Activated CD8-positive, alpha-beta memory T cell treated with anti-CD3 and anti-CD28 coated beads, Interleukin-2, amount 50 U/mL, for 24 hours (primary cell): Measurements from ENCODE around the gene SENP5.
A peak's percentile ranks its signal among the peaks of the same experiment; 100 is the strongest.

Source experiments
- DNase-seq: peaks from one replicate; pipeline ENCODE4 v3.0.0-alpha.2; 2020; ENCODE audit errors: extremely low read depth

The SENP5 gene

DNA sequence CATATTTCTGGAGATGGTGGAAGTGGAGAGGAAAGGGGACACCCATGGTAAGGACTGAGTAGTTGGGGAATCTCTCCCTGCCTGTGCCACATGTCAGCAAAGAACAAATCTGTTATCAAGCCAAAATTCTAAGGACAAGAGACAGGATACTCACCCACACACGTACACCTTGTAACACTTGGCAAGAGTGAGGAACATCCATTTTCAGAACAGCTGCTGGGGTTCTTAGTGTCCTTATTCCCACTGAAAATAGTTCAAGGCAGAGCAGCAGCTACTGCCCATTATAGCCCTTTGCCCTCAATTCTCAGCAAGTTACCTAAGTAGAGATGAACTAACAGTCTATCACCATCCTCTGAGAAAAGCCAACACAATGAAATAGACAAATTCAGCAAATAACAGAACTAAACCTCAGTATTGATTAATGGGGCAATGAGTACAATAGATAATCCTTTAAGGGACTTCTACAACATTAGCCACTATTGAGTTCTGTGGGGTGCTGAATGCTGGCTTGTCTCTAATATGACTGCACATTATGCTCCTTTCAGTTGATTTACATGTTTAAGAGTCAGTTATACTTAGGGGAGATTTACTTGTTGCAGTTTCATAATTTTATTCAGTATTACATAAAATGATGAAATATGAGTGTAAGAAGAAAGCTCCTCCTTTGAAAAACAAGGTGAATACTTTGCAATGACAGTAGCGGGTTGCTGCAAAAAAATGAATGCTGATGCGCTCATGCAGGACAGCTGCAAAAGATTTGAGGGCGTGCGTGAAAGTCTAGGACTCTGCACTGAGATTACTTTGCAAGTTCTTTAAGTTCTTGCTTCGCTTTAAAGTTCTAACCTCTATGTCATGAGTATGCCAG is 22.4 kb downstream of the SENP5 start:
- no peak for DNase-seq

DNA sequence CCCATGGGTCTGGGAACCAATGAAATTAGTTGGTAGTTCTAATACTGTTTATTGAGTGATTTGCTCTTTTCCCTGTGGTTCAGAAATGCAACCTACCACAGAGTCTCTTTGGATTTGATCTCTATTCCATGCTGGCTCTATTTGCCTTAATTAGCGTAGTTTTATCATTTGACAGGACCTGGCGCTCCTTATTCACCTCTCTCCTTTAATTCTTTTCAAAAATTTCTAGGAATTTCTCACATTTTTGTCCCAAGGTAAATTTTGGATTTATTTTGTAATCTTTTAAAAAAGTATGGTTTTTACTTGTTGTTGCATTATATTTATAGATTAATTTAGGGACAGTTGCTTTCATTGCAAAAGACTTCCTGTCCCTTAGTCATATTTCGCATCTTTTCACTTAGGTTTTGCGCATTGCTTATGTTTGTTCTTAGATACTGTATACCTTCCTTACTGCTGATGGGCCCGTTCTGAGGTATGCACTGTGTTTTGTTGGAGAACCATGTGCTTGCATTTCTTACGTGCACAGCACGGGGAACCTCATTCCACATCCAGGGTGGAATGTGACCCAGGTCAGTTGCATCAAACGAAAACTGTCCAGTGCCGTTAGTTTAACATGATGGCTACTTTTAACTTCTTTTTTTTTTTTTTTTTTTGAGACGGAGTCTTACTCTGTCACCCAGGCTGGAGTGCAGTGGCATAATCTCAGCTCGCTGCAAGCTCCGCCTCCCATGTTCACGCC is 27.0 kb downstream of the SENP5 start:
- DNase-seq, result no peak

DNA sequence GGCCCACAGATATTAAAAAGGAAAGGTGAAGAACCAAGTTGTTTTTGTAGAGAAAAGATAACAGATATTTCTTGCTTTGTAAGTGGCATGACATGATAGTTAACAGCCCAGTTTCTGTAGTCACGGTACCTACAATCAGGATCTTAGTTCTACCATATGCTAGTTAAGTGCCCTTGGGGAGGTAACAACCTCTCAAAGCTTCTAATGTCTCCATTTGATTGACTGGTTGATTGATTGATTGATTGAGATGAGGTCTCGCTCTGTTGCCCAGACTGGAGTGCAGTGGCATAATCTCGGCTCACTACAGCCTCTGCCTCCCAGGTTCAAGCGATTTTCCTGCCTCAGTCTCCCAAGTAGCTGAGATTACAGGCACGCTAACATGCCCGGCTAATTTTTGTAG is 28.5 kb downstream of the SENP5 start:
- no peak for DNase-seq

DNA sequence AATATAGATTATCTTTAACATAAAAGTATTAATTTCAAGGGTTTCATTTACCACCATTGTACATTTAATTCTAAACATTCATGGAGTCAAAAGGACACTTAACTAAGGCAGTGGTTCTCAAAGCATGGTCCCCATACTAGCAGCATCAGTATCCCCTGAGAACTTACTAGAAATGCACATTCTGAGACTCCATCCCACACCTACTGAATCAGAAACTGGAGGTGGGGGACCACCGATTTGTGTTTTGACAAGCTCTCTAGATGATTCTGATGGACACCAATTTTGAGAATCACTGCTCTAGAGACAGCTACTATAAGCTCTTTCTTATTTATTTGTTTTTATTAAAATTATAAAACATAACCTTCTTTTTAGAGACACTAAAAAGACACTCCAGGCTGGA is 34.0 kb downstream of the SENP5 start:
- DNase-seq, result no peak

DNA sequence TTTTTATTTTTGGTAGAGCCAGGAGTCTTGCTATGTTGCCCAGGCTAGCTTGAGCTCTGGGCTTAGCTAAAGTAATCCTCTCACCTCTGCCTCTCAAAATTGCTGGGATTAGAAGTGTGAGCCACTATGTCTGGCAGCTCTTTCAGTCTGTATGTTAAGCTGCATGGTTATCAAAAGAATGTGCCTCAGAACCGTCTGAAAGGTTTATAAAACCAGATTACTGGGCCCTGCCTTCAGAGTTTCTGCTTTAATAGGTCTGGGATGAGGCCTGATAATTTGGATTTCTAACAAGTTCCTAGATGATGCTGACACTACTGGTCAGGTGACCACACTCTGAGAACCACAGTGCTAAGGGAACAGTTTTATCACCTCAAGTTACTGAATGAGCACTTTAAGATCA is 34.6 kb downstream of the SENP5 start:
- no peak for DNase-seq

DNA sequence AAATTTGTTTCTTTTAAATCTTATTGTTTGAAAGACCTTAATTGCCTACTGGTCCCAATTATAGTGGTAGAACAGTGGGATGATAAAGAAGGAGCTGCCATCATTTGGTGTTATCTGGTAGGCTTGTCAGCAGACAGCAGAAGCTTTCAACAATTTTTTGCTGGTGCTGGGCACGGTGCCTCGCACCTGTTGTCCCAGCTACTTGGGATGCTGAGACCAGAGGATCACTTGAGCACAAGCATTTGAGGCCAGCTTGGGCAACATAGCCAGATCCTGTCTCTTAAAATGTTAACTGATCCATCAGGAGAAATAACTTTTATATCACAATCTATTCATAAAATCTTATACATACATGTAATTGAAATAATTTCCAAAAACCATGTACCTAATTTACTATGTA is 36.0 kb downstream of the SENP5 start:
- no peak for DNase-seq

DNA sequence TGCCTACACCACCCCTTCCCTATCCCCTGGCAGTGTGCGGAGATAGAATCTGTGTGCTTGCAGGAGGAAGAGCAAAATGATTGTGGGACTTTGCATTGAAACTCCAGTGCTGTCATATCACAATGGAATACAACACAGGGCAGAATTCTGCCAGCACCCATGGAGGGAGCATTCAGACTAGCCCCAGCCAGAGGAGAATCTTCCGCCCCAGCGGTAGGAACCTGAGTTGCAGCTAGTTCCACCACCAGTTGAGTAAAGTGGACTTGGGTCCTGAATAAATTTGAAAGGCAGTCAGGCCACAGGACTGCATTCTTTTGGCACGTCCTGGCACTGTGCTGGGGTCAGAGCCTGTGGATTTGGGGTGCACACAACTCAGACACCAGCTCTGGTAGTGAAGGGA is 47.1 kb downstream of the SENP5 start:
- no peak for DNase-seq

DNA sequence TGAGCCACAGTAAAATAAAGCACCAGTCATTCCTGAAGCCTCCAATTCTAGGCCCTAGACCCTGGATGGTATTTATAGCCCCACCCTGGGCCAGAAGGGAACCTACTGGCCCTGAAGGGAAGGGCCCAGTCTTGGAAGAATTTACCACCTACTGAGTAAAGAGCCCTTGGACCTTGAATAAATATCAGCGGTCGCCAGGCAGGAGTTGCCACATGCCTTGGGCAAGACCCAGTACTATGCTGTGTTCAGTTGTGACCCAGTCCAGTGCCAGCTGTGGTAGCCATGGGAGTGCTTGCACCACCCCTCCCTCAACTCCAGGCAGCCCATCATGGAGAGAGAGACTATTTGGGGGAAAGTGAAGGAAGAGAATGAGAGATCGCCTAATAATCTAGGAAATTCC is 47.7 kb downstream of the SENP5 start:
- no peak for DNase-seq

DNA sequence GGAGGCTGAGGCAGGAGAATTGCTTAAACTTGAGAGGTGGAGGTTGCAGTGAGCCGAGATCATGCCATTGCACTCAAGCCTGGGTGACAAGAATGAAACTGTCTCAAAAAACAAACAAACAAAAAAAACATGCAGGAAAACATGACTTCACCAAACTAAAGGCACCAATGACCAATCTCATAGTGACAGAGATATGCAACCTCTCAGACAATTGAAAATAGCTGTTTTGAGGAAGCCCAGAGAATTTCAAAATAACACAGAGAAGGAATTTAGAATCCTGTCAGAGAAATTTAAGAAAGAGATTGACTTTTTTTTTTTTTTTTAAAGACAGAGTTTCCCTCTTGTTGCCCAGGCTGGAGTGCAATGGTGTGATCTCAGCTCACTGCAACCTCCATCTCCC is 48.5 kb downstream of the SENP5 start:
- DNase-seq, result no peak

DNA sequence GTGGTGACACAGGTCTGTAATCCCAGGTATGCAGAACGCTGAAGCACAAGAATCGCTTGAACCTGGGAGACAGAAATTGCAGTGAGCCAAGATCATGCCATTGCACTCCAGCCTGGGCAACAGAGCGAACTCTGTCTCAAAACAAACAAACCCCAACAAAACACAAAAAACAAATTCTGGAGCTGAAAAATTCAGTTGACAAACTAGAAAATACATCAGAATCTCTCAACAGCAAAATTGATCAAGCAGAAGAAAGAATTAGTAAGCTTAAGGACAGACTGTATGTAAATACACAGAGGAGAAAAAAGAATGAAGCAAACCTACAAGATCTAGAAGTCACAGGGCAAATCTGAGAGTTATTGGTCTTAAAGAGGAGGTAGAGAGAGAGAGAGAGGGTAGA is 49.3 kb downstream of the SENP5 start:
- DNase-seq, result no peak

DNA sequence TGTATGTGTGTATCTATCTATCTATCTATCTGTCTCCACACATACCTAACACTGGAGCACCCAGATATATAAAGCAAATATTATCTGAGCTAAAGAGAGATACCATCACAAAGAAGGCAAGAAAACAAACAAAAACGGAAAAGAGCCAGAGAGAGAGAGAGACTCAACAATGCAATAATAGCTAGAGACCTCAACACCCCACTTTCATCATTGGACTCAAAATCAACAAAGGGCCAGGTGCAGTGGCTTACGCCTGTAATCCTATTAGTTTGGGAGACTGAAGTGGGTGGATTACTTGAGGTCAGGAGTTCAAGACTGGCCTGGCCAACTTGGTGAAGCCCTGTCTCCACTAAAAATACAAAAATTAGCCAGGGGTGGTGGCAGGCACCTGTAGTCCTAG is 51.2 kb downstream of the SENP5 start:
- no peak for DNase-seq

DNA sequence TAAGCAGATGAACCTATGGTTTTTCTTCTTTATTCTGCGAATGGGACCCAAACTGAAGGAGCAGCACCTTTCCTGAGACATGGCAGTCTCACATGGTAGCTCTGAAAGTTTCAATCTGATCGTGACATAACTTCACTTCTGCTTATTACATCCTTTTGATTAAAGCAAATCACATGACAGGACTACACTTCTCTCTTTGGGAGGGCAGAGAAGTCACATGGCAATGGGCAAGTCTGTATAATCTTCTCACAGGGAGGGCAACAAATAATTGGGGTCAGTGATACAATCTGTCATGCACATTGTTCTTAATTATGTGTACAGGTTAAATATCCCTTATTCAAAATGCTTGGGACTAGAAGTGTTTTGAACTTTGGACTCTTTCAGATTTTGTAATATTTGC is 53.0 kb downstream of the SENP5 start:
- no peak for DNase-seq

DNA sequence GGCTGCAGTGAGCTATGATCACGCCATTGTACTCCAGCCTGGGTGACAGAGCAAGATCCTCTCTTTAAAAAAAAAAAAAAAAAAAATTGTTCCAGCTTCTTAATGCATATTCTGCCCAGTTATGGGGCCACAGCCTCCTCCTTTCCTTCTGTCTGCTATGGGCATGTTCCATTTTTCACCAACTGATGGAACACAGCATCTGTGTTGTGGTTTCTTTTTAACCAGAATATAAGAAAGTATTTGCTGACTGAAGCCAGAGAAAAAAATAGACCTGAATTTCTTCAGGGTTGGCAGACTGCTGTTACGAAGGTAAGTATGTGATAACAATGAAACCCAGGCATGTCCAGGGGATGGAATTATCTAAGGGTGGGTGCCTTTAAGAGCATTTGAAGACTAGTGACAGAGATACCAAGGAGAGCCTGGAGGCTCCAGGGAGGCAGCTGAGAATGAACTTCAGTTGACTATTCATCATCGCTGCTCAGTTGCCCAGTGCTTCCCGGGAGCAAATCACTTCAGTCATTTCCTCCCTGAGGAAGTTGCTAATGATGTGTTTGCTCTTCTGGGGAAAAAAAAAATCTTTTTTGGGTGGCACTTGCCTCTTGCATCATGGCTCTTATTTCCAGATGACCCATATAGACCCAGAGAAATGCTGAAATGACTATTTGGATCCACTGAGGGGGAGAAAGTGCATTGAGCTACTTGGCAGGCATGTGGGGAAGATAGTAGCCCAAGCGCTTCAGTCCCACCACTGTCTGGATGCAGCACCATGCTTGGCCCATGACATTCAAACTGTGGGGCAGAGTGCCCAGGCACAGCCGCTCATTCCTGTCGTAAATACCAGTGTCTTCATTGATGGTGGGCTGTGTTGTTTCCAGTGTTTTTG is 60.1 kb downstream of the SENP5 start:
- DNase-seq, result no peak

DNA sequence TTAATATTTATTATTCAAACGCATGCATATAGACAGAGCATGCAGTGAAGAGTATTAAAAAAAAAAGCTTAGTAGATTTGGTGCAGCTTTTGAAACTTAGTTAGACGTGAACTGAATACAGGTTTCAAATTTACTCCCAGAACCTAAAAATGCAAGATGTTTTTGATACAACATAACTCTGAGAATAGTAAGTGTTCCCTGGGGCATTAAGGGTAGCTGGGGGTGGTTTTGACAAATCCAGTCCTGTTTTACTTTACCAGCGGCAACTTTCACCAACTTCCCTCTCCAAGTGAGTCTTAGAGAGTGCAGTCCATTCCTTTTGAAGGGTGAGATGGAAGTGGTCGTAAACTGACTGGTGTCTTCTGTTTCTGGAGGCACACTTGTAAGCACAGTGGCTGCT is 63.4 kb downstream of the SENP5 start:
- DNase-seq, result no peak

DNA sequence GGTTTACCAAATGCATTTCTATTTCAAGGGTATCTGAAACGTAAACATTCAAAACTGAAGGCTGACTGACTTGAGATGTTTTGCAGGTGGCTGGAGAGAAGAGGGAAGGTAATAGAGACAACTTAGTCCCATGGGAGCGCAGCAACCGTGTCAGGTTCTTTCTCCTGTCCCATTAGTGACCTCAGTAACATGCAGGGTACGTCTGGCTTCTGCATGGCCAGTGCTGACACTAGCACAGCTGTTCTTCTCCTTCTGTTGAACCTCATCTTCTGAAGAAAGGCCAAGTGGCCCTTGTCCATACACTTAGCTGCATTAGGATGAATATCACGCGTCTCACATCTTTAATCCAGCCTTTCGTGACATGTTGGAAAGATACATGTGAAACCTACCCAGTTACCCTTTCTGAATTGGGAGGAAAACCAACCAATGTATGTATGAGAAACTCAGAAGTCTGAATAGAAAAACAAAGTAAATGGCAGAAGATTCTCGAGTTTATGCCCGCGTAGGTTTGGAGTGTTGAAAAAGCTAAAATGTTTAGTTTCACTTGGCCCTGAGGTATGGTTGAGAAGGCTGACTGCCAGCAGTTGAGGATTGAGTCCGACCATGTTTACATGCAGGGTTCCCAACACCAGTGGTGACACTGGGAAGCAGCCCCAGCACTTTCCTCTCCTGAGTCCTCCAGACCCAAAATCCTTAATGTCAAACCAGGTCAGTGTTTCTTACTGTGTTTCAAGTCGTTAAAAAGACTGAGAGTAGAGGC is 64.3 kb downstream of the SENP5 start:
- no peak for DNase-seq

DNA sequence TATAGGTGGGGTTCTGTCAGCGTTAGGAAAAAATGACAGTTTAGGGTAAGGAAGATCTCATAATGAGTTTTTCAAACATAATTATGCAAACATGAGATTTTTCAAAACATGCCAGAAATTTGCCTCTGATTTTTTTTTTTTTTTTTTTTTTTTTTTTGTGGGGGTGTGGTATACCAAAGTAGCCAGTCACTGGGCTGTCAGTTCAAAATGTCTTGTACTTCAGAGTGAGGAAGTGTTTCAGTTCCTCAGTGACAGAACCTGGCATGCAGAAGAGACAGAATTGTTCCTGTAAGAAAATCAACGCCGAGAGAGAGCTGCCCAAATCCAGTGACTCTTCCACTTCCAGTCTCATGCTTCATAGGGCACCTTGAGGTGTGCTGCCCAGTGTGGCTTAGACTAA is 64.9 kb downstream of the SENP5 start:
- DNase-seq, result no peak

DNA sequence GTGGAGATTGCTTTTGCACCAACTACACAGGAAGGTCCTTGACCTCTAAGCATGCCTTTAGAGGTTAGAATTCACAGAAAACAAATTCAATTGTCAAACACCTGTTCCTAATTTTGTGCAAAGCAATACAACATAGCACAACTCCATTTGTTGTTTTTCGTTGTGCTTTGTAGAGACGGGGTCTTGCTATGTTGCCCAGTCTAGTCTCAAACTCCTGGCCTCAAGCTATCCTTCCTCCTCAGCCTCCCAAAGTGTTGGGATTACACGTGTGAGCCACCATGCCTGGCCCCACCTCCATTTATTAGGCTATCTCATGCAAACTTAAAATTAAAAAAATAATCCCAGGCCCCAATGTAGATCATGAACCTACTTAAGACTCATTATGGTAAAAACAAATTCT is 68.6 kb downstream of the SENP5 start:
- no peak for DNase-seq

DNA sequence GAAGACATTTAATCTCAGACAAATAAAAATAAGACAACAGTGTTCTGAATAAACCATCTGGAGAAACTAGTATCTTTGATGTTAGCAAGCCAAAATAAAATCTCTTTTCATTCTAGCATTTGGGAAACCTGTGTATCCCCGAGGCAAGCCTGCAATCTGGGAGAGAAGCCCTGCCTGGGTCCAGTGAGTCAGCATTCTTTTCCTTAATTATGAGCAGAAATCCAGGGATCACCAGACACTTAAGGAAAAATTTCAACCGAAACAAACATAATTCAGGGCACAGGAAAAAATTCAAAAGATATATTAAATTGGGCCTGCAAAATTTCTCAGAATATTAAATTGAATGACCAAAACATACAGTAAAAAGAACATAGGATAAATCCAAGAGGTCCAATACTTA is 70.4 kb downstream of the SENP5 start:
- DNase-seq, result no peak

DNA sequence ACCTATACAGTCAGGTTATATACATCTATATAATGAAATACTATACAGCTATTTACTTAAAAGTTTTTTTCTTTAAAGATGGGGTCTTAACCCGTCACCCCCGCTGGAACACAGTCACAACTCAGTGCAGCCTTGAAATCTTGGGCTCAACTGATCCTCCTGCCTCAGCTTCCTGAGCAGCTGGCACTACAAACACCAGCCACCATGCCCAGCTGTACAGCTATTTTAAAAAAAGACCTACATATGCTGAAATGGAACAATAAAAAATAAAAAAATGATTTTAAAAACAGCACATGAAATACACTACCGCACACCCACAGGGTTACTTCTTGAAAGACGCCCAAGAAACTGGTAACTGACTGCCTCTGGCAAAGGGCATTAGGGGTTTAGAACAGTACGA is 70.9 kb downstream of the SENP5 start:
- no peak for DNase-seq

DNA sequence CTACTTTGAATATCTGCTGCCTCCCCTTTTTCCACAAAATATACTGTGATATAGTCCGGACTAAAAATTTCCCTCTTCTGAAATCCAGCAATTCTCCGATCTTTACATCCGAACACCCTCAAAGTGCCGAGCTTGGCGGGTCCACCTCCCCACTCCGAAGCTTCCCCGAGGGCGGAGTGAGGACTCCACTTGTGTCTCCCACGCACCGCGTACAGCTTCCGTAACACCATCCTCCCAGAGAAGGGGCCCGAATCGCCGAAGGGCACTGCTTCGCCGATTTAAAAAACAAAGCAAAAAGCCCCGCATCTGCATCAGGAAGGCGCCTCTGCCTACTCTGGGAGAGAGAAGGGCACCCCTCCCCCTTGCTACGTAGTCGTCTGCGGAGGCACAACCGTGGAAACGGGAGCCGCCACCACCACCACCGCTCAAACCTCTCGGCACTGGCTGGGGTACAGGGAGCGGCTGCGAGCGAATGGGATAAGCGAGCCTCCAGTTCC is 74.1 kb downstream of the SENP5 start:
- DNase-seq, result peak; percentile 25

DNA sequence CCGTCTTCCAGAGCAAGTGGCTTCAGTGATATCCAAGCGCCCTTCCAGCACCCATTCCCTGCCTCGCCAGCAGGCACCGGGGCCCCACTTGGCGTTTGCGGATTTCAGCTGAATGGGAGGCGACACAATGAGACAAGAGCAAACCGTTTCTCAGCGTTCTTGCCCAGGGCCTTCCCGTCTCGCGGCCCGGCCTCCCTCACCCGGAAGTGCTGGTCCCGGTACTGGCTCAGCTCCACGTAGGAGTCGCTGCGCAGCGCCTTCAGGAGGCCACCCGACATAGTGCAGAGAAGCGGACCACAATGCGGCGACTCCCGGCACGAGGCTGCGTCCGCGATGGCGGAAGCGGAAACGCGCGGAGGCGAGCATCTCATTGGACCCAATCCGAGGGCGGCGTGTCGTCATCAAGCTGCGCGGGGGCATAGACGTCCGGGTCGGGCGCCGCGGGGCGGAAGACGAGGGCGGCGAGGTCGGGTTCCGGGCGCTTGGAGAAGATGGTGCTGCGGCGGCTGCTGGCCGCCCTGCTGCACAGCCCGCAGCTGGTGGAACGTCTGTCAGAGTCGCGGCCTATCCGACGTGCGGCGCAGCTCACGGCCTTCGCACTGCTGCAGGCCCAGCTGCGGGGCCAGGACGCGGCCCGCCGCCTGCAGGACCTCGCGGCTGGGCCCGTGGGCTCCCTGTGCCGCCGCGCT is 74.7 kb downstream of the SENP5 start, which contains the start of gene NCBP2:
Gene NCBP2, minus strand, starts transcription at position 303 of the 689 bp plus-strand sequence. Its CDS starts 25 bp downstream, at position 278.
- peak; percentile 100 for DNase-seq
